ENCODE results near the gene VPS39.

Gene VPS39

DNA sequence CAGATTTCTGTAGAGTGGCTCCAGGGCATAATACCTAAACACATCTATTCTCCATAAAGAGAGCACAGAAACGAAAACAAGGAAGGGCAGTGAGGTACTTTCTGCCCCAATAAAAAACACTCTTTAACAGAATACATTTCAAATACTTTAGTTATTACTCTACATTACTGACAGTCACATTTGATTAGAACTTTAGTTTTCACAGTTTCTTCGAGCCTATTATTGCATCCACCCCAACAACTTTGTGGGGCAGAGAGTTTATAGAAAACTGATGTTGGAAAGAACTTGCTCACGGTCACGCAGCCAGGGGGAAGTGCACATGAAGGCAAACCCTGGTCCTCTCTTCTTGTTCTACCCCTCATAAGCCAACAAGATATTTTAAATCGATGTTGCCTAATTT is 9.0 kb downstream of the VPS39 start:
- DNase-seq, result no peak

DNA sequence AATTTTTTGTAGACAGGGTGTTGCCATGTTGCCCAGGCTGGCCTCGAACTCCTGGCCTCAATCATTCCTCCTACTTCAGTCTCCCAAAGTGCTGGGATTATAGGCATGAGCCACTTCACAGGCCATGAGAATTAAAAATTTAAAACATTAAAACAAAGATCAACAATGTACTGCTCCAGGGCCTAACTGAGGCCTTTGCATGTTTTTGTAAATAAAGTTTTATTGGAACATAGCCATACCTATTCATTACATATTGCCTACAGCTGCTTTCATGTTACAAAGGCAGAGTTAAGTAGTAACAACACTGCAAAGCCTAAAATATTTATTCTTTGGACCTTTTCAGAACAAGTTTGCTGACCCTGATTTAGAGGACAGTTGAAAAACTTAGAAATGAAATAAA is 9.6 kb downstream of the VPS39 start:
- no peak for DNase-seq

DNA sequence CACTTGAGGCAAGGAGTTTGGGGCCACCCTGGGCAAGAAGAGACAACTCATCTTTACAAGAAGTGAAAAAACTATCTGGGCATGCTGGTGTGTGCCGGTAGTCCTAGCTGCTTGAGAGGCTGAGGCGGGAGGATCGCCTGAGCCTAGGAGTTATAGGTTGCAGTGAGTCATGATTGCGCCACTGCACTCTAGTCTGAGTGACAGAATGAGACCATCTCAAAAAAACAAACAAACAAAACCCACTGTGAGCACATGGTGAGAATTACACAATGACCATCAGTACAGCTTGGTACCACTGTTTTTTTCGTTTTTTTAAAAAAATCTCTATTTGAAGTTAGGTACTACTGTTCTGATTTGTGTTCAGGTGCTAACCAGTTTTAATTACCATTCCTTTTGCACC is 13.6 kb downstream of the VPS39 start:
- DNase-seq, result no peak

DNA sequence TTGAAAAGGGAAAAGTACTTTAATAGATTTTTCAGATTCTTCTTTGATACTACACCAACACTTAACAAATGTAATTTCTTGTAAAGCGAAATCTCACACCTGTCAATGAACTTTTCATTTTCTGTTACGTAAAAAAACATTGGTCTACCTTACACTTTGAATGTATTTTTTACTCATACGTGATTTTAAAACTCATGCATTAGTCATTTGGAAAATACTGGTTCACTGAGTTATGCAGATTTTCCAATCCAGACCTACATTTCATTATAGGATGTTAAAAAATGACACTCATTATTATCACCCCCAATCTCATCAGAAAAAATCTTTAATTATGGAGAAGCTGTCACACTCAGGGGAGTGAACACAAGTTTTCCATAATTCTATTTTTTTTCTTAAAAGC is 14.7 kb downstream of the VPS39 start:
- DNase-seq, result no peak

DNA sequence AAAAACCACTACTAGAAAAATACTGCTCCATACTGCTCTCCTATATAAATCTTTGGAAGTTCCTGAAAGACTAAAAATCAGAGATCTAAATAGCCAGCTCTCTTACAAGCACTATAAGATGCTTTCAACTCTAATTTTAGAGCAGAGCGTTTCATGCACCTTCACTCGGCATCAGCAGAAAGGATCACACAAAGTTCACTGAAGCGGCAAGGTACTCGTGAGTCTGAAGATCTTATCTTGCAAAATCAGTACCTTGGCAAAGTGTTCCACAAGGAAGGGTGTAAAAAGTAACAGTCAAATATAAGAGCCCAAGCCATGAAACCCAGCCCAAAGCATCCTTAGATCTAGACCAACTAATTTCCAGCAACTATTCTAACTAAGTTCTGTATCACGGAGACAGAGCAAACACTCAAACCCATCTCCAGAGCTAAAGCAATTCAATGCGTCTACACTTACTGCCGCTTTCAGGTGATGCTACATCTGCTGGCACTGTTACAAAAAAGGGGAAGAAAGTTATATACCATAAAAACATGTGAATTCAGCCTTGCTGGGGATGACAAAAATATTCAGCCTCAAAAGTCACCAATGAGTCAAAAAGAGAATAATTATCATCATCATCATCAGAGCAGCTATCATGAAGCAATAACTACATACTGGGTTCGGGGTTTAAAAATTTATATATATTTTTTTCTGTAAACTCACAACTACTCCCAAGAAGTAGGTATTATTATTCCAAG is 16.3 kb downstream of the VPS39 start:
- DNase-seq, result no peak

DNA sequence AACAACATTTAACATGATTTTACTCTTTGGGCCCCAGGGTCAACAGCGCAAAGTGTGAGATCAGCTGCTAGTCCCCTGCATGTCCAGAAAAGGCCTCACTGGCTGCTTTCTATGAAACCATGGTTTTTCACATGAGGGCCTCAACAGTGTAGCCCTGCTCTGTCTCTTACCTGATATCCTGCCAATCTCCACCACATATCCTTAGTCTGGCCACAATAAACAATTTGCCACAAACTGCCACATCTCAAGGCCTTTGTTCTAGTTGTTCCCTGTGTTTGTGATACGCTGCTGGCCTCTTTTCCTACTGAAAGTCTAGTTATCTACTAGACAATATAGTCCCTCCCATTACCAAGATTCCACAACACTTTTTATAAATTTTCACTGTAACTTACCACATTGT is 17.7 kb downstream of the VPS39 start:
- DNase-seq, result no peak

DNA sequence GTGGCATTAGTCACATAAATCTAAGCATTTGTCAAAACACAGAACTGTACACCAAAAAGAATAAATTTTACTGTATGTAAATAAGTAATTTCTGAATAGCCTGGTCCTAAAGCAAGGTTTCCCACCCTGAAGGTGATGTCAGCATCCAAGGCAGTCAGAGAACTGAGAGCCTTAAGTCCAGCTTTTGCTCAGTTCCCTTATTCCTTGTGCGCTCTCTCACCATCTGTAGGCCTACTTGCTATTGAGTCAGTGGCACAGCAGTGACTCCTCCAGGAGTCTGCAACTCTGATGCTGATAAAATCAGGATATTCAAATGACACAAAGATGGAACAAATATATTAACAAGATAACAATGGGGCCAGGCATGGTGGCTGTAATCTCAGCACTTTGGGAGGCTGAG is 22.3 kb downstream of the VPS39 start:
- no peak for DNase-seq

DNA sequence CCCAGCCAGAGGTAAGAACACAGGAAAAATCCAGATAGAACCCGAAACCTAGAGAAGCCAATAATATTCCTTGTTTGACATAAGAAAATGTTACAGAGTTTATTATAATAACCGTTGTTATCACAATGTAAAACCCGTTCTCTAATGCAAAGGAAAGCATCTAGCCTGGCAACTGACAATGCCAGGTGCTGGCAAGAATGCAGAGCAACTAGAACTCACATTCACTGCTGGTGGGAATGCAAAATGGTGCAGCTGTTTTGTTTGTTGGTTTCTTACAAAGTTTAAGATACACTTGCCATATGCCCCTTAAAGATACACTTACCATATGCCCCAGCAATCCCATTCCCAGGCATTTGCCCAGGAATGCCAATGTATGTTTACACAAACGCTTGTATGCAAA is 23.4 kb downstream of the VPS39 start:
- no peak for DNase-seq

DNA sequence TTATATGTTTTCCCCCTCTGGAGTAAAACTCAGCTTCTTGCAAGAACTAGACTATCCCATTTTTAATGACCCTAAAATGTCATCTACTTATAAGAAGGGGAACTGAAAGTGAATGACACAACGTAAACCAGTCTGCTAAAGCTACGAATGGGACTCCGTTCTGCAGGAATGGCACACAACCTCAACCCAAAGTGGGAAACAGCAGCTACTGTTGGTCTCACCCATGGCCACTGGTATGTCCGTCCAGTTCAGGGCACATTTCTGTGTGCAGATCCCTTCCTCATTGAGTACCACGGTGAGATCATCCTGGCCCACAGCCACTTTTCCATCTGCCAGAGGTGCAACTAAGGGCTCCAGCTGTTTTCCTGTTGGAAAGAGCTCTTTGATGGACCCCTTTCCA is 23.8 kb downstream of the VPS39 start:
- peak; percentile 37 for DNase-seq

DNA sequence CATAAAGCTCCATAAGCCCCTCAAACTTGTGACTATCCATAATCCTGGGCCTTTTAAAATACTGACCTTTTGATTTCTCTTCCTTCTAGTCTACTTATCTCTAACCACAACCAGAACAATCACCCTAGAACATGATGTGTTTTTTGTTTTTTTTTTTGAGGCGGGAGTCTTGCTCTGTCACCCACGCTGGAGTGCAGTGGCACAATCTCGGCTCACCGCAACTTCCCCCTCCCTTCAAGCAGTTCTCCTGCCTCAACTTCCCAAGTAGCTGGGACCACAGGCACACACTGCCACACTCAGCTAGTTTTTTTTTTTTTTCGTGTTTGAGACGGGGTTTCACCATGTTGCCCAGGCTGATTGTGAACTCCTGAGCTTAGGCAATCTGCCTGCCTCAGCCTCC is 25.1 kb downstream of the VPS39 start:
- no peak for DNase-seq

DNA sequence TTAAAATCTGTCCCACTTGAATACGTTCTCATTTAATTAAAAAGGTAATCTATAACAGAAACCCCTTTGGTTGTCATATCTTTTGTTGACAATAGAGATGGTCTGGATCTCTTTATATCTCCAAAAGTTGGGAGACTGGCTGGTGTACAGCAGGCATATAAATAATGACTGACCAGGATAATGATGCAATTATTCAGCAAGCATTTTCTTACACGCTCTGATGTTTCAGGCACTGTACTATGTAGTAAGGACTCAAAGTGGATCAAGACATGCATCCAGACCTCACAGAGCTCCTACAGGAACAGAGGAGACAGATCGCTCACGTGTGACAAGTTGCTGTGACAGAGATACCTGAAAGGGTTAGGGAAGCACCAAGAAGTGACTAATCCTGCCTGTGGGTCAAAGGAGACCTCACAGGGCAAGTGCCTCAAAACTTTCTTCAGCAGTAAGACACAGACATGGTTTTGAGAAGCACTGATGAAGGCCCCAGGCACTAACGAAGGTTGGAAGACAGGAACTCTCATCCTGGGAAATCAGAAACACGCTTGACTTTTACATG is 25.7 kb downstream of the VPS39 start:
- DNase-seq, result no peak

DNA sequence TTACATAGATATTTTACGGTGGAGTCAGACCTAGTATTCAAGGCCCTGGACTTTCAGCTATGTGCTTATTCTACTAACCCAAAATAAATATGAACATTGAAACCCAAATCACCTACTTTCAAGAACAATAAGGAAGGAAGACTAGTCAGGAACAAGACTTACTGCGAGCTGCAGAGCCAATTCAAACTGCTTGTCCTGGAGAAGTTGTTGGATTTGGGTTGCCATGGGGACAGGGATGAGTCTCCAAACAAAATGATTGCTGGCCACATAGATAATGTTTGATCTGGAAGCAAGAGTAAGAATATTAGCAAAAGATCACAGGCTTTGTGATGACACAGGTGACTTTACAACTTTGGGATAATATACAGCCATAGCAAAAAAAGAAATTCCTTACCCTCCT is 30.0 kb downstream of the VPS39 start:
- no peak for DNase-seq

DNA sequence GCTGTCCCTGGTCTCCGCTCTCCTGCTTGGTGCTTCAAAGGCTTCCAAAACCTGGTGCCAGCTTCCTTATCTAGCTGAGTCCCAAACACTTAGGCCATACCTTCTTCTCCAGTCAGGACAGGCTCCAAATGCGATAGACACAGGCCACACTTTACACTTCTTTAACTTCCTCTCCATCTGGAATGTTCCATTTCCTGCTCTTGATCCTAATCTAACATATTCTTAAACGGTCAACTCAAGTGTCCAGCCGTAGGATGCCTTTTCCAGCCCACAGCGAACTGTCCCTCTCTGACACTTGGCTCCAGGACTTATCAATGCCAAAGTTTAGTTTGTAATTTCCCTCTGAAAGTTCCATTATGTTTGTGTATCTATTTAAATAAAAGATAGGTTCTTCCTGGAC is 32.4 kb downstream of the VPS39 start:
- no peak for DNase-seq

DNA sequence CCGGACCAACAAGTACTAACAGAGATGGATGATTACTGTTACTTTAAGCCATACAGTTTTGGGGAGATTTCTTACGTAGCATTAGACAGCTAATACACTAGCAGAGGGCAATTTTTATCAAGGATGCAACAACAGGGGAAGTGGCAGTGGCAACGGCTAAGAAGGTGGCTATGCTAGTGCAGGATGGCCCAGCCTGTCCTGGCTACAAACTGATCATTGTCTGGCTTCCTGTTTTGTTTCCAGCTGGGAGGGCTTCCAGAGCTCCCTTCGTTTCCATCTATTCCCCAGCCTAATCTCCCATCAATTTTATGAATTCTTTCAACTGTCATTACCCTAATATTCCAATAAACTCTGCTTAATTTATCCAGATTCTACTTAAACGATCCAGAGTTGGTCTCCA is 35.6 kb downstream of the VPS39 start:
- DNase-seq, result no peak

DNA sequence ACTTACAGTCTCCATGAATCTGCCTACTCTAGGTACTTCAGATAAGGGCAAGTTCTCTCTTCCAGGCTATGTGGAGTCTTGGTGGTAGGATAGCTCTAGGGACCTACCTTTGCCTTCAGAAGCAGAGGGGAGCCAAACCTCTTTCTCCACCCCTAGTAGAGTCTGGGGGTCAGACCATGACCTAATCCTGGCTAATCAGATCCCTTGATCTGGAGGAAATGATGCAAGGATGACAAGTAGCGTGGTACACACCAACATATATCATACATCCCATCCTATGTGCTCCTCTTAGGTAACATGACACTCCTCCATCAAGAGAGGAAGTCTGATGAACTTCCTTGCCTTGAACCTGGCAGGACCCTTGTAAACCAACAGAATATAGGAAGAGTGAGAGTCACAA is 36.3 kb downstream of the VPS39 start:
- no peak for DNase-seq

DNA sequence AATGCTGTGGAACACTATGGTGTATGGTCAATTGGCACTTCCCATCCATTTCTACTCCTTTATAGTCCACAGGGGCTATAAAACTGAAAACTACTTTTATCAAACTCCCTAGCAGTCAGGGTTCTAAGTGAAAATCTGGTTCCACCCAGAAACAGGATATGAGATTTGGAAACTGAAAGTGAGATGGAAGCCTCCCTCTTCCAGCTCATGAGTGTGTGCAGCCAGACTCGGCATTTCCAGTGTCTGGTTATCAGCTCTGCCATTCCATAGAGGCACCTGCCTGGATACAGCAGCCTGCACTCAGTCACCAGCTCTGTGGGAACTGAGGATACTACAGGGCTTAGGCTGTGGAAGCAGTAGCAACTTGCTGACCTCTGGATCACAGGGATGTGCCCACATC is 37.0 kb downstream of the VPS39 start:
- DNase-seq, result no peak

DNA sequence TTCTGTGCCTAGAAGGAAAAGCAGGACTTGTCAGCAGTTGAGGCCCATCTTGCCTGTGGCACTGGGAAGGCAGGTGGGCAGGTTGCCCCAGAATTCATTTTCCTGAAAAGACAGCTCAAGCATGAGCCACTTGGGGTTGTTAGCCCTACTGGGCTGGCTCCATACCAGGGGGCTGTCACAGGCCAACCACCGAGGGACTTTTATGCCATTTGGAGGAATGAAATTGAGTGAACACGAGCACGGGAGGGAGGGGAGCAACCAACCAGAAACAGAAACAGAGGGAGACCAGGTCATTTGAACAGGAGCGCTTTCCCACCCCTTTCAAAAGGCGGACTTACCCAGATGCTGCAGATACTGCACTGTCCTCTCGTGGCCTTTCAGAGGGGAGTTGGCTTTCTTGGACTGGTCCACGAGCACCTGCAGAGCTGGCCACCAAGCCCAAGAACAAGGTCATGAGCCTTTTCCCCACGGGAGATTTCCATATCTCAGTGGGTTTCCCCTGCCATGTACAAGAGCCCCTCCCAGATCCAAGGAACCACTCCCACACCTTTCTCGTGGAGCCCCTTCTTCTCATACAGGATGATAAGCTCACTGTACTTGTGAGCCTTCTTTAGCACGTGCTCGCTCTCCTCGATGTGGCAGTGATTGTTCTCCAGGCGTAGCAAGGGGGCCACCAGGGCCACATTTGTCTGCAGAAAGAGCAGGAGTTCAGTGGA is 41.7 kb downstream of the VPS39 start:
- DNase-seq, result no peak

DNA sequence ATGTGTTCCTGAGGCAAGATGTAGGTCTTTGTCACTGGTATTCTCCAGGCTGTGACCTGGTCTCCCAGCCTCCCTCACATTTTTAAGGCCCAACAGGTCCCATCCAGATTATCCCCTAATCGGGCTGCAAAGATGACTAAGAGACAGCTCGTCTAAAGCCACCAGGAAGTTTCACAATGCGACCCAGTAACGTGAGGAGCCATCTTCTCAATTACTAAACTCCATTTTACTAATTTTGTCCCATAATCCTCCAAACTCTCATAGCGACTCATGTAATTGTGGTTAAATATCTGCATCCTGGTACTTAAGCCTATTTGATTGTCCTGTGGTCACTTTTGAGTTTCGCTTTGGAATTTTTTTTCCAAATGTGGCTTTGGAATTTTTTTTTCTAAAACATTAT is 43.0 kb downstream of the VPS39 start:
- DNase-seq, result no peak

DNA sequence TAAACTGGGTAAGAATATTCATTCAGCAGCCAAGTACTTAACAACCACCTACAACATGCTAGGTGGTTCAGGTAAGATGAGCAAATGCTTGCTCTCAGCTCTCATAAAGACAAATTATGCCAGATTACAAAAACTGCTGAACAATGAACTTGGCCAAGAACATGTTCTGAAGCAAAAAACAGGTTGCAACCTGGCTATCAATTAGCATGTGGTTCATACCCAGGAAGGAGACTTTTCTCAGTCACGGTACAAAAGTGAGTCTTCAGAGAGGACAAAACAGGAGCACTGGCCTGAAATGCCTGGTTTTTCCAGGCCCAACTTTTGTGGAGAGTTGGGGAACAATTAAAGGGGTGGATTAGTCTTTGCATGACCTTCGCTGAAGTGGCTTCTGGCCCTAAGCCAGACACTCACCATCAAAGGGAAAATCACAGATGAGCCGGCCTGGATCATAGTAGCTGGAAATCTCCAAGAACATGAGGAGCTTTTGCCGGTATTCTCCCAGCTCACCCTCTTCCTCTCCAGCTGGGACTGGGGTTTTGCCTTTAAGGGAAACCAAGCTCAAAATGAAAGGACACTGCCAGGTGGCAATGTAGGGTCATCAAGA is 44.1 kb downstream of the VPS39 start:
- DNase-seq, result no peak

DNA sequence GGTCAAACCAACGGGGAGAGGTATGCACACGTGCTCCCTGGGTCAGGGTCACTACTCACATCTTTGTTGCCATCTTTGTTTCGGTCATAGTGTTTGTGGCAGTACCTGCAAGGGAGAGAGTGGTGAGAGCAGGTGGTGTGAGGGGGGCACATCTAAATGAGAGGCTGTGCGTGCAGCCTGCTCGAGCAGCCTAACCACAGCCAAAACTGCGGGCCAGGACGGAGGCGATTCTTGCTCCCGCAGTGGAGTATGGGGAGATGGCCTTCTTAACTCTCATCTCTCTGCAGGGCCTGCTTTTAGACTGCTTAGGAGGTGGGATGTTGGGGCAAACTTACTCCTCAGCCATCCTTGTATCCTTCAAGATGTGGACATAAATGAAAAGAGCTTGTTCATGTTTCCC is 44.8 kb downstream of the VPS39 start:
- DNase-seq, result no peak

DNA sequence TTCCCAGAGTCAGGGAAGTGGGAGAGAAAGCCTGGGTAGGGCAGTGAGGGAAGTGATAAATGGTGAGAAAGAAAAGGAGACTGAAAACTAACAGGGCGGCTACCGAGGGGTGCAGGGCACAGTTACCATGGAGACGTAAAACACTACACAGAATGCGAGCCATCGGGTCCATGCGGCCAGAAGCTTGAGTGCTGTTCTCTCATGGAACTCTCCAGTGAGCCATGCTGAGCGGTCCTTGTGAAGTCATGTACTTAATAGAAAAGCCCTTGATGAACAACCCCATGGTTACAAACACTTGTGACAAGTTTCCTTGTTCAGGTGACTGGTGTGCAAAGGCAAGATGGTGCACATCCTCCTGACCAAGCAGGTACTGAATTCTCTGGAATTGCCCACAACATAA is 48.0 kb downstream of the VPS39 start:
- DNase-seq, result no peak

DNA sequence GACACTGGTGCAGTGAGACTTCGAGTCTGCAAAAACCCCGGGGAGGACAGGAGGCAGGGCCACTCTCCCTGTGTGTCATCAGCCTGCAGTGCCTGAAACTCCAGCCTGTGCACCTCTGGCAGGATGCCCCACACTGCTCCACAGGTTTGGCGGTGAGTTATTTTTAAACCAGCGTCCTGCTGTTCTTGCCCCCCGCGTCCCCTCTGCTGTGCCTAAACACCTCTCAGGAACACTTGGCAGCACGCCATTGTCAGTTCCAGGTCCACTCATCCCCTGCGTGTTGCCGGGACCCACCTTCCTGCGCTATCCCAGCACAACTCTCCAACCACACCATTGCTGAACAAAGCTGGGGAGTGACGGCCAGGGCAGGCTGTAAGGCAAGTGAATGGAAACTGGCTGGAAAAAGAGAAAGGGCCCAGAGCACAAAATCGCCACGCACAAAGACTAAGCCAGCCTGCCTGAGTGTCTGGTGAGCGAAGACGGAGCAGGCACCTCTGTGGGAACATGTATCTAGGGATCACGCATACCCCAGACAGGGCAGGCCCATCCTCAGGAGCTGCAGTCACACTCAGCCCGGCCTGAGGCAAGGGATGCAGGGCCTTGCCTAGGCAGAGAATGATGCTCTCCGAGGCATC is 48.6 kb downstream of the VPS39 start:
- no peak for DNase-seq

DNA sequence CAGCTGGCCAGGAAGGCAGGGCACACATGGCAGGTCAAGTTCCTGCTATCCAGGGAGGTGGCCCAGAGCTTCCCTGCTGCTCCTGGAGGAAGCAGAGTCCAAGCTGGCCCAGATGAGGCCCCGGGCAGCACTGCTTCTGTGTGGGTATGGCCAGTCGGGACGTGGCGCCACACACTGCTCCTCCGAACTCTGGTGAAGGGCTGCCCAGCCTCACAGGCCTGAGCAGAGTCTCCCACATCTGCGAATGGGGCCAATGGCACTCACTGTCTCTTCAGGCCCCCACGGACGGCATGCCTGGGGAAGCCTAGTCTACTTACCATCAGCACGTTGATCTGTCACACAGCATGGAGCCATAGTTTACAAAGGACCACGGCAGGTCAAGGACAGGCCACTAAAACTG is 49.2 kb downstream of the VPS39 start:
- no peak for DNase-seq
